WI38 (cell line): ENCODE results near the gene REV3L.
"Not testable (repeated sequence)": the region's sequence is repeated elsewhere in the genome, so short reads cannot be mapped to it uniquely, and the experiment has no call there.

Experiments used
- H3K4me3 ChIP-seq: 2 replicates; pipeline ENCODE4 v1.5.1; 2011; ENCODE audit warnings: low read depth, mild to moderate bottlenecking, control low read depth, low read length
- CTCF ChIP-seq: IDR thresholded peaks from 2 replicates; pipeline ENCODE4 v1.5.1; 2012; ENCODE audit warnings: low read depth, mild to moderate bottlenecking, control low read depth, low read length

Gene REV3L

GRCh38 chr6:111263837-111264236 lies 219.2 kb downstream of the REV3L start:
- H3K4me3 ChIP-seq, result no peak overlapping the region
- TF ChIP-seq CTCF, result no peak

- no peak for TF ChIP-seq CTCF
- H3K4me3 ChIP-seq, result 0 out of 2 replicates have a peak overlapping the region, but pooled peaks have one; percentile 1
Observed at GRCh38 chr6:111260570-111261298, 222.3 kb downstream of the REV3L start.

- peak overlapping the region; percentile 84 for H3K4me3 ChIP-seq
- peak; percentile 92 for TF ChIP-seq CTCF
Observed at GRCh38 chr6:111259089-111259831, 223.8 kb downstream of the REV3L start.

- TF ChIP-seq CTCF, result no peak
- peak overlapping the region; percentile 84 for H3K4me3 ChIP-seq
Observed at GRCh38 chr6:111258615-111259088, 224.4 kb downstream of the REV3L start.

GRCh38 chr6:111258010-111258409 lies 225.0 kb downstream of the REV3L start:
- no peak for TF ChIP-seq CTCF
- H3K4me3 ChIP-seq, result no peak overlapping the region

GRCh38 chr6:111256646-111257045 lies 226.4 kb downstream of the REV3L start:
- no peak for TF ChIP-seq CTCF

GRCh38 chr6:111255838-111256237 lies 227.2 kb downstream of the REV3L start:
- not testable (repeated sequence) for H3K4me3 ChIP-seq

More at GRCh38 chr6:111256646-111257045, 226.4 kb downstream of the REV3L start:
- H3K4me3 ChIP-seq, result no peak overlapping the region
